ENCODE results near the gene CHST14.
A peak's percentile ranks its signal among the peaks of the same experiment; 100 is the strongest.
"Not testable (repeated sequence)": the region's sequence is repeated elsewhere in the genome, so short reads cannot be mapped to it uniquely, and the experiment has no call there.

CHST14 gene

GRCh38 chr15:40440743-40441564 is 29.8 kb upstream of the CHST14 start, which contains the start of gene BAHD1:
TSS of gene BAHD1 (plus strand) at chr15:40440953. CDS start at chr15:40458465, 17,512 bp downstream.
- DNase-seq (ENCODE audit: low read depth, low spot score) = peak; percentile 98

DNA sequence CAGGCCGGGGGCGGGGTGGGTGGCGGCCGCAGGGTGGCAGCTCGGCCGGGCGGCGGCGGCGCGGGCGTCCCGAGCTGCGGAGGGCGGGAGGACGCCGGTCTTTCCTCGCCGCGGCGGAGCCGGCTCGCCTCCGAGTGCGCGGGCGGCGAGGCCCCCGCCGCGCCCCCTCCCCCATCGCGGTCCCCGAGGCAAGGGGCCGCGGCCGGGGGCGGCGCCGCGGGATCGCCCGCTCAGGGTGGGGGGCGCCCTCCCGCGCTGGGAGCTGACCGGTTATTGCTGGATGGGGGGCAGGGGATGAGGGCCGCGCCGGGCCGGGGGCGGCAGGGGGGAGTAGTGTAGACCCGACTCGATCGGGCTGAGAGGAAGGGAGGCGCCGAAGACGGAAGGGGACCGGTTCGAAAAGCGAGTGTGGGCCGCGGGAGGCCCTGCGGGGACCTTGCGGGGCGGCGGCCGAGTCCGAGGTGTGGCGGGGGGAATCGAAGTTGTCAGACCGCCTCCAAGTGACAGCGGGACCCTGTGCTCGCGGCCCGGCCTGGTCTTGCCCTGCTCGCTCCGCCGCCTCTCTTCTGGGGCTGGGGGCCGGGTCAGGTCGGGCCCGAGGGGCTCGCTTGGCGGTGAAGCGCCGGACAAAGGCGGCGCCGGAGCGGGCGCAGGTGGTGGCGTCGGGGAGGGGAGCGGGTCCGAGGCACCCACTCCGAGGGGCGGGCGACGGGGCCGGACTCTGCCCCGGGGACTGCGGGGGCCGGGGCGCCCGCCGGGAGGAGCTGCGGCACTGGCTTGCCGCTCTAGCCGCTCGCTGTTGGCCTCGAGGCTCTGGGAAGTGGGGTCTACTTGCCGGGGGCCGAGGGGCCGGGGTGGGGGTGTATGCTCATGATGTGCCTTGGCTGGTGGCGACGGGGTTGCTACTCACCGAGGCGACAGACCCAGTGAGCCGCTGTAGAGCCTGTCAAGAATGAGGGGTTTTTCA is 28.9 kb upstream of the CHST14 start:
- DNase-seq (ENCODE audit: low read depth, low spot score) = peak; percentile 50

DNA sequence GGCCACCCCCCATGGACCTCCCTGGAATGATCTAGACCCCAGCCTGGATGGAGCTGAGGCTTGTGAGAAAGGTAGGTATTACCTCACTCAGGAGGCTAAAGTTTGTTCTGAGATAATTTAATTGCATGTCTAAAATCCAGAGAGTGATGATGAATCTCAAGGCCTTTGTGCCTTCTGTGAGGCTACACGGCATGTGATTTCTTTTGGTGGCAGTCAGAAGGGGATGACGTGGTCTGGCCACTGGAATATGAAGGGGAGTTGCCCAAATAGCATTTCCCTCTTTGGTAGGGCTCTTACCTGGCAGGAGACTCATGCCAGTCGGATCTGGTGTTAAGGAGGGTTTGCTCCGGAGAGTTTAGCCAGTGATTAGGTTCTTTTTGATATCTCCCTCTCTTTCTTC is 27.5 kb upstream of the CHST14 start:
- no peak for DNase-seq (ENCODE audit: low read depth, low spot score)

GRCh38 chr15:40443846-40444245 is 26.9 kb upstream of the CHST14 start:
- no peak for DNase-seq (ENCODE audit: low read depth, low spot score)

GRCh38 chr15:40444736-40445135 is 26.0 kb upstream of the CHST14 start:
- DNase-seq (ENCODE audit: low read depth, low spot score) = no peak

DNA sequence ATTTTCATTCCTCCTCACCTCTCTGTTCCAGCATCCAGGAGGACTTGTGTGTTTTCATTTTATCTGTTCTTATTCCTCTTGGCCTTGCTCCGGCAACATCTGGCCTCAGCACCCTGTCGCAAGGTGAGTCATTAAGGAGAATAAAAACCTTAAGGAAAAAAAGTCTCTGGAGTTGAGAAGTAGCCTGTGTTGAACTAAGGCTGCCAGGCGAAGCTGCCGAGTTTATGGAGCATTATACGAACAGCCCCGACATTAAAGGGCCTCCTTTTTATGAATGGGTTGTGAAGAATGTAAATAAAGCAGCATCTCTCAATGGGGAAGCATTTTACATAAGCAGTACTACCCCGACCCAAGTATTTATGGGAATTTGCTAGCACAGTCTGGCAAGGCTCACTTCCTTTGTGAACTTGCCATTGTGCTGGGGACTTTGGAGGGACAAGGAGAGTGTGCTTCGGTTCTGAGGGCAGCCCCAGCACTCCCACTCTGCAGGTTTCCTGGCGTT is 25.3 kb upstream of the CHST14 start:
- DNase-seq (ENCODE audit: low read depth, low spot score) = peak; percentile 51

DNA sequence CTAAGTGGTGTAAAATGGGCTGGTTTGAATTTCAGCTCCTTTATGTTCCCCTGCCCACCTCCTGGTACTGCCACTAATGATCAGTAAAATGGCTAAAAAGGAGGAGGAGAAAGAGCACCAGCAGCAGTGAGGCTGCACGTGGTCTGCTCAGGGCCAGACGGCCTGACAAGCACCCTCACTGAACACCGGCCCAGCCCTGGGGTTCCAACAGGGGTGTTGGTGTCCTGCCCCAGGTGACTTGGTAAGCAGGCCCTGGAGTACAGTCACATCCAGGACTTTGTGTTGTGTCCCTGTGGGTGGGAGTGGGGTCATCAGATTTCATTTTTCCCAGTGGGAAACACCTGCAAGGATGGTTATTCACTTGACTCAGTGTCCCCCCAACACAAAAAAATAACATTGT is 24.6 kb upstream of the CHST14 start:
- no peak for DNase-seq (ENCODE audit: low read depth, low spot score)

- no peak for DNase-seq (ENCODE audit: low read depth, low spot score)
Observed at GRCh38 chr15:40448354-40448753, 22.4 kb upstream of the CHST14 start.

- no peak for DNase-seq (ENCODE audit: low read depth, low spot score)
Observed at GRCh38 chr15:40449275-40449674, 21.5 kb upstream of the CHST14 start.

GRCh38 chr15:40450047-40450446 is 20.7 kb upstream of the CHST14 start:
- no peak for DNase-seq (ENCODE audit: low read depth, low spot score)

DNA sequence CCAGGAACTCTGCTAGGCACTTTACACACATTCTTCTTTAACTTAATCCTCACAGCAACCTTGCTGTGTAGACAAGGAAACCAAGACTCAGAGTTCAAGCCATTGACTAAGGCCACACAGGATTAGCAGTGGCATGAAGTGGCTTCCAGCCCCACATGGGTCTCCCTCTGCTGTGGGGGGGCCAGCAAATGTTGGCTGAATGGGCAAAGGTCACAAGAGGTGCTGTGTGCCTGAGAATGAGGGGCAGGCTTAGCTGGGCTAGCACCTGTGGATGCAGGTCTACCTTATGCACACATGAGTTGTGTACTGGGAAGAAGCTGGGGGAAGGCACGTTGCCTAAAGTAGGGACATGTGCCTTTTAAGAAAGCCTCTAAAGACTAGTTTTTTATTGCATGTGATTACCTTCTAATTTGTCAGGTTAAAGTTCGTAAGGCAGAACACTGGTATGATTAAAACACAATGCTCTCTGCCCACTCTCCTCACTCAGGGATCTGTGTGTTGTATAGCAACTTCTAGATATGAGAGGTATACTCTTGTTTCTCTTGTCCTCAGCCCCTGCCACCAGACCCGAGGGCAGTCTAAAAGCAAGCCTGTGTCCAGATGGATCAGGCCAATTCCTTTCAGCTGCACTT is 19.1 kb upstream of the CHST14 start:
- DNase-seq (ENCODE audit: low read depth, low spot score) = no peak

DNA sequence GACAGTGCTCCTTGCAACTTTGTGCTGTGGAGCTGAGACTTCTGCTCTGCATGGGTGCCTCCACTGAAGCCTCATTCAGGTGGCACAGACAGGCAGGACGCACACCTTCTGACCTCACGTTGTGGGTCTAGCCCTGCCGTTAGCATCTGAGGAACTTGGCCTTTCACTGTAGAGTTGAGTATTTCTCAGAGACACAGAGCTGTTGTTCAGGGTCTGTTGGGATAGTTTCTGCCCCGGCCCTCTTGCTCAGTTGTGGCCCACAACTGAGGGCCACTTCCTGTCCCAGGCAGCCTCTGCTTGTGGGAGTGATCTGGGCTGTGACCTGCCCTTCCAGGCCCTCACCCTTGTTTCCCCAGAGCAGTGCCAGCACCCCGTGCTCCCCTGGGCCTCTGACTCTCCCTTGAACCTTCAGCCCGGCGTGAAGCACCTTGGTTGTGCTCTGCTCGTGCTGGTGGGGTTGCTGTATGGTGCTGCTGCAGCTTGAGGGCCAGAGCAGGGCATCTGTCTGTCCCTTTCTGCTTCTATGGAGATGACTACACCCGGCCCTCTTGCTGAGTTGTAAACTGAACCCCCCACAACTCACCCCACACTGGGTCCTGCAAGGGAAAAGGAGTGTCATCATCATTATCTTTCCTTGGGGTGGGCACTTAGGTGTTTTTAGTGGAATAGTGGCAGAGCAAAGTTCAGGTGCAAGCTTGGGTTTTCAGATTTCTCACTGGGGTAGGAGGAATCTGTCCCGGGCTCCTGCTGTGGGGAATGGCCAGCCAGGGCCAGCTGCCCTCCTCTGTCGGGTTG is 18.3 kb upstream of the CHST14 start:
- no peak for DNase-seq (ENCODE audit: low read depth, low spot score)

- DNase-seq (ENCODE audit: low read depth, low spot score) = not testable (repeated sequence)
Observed at GRCh38 chr15:40453941-40454340, 16.8 kb upstream of the CHST14 start.

DNA sequence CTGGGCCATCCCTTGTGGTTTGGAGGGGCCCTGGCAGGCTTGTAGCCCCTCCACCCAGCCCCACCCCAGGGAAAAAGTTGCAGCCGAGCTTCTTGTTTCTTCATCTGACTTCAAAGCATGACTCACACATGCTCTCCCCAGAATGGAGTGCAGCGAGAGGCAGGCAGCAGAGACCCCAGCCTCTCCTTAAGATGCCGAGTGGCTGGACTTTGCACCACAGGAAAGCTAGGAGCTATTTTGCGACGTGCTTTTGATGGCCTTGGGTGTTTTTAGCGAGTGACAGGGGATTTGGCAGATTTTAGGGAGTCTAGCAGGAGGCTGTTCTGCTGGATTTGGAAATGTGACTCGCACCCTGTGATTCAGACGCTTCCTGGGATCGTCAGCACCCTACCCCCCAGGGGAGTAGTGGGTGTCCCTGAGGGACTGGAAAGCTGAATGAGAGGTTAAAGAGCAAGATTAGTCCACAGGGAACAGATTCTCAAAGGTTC is 15.8 kb upstream of the CHST14 start:
- DNase-seq (ENCODE audit: low read depth, low spot score) = peak; percentile 60

- DNase-seq (ENCODE audit: low read depth, low spot score) = no peak
Observed at GRCh38 chr15:40456299-40456712, 14.5 kb upstream of the CHST14 start.

- no peak for DNase-seq (ENCODE audit: low read depth, low spot score)
Observed at GRCh38 chr15:40456738-40457137, 14.0 kb upstream of the CHST14 start.

DNA sequence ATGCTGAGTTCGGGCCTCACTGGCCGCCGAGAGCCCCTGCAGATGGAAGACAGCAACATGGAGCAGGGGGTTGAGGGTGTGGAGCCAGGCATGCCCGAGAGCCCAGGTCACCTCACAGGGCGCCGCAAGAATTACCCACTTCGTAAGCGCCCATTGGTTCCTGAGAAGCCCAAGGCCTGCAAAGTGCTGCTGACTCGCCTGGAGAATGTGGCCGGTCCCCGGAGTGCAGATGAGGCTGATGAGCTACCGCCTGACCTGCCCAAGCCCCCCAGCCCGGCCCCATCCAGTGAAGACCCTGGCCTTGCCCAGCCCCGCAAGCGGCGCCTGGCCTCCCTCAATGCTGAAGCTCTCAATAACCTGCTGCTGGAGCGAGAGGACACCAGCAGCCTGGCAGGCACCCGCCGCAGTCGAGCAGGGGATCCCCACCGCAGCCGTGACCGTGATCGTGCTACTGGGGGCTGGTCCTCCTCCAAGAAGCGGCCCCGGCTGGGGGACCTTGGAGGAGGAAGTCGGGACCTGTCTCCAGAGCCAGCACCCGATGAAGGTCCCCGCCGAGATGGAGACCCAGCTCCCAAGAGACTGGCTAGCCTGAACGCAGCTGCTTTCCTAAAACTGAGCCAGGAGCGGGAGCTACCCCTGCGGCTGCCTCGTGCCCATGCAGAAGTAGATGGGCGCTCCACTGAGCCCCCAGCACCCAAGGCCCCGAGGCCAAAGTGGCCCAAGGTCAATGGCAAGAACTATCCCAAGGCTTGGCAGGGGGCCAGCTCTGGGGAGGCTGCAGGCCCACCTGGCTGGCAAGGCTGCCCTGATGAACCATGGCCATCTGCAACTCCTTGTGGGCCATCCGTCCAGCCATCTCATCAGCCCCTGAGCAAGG is 12.1 kb upstream of the CHST14 start:
- DNase-seq (ENCODE audit: low read depth, low spot score) = no peak

DNA sequence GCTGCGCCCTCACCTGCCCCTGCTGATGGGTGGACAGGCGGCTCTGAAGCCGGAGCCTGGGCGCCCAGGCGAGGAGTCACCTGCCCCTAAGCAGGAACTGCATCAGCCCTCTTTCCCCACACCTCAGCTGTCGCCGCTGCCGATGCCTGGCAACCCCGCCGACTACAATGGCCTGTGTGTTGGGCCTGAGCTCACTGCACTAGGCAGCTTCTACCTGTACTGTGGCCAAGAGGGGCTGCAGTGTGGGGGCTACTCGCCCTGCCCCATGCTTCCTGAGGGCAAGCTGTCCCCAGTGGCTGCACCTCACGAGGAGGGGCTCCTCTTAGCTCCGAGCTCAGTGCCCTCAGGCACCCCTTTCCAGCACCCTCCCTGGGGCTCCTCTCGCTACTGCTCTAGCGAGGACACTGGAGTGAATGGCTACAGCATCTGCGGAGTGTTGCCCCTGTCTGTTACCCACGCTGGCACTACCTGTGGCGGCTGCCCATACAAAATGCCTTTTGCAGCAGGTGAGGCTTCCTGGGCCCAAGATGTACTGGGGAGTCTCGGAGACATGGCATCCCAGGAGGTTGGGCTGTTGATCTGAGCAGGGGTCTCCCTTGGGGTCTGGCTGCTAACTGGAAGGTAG is 11.3 kb upstream of the CHST14 start:
- DNase-seq (ENCODE audit: low read depth, low spot score) = no peak

DNA sequence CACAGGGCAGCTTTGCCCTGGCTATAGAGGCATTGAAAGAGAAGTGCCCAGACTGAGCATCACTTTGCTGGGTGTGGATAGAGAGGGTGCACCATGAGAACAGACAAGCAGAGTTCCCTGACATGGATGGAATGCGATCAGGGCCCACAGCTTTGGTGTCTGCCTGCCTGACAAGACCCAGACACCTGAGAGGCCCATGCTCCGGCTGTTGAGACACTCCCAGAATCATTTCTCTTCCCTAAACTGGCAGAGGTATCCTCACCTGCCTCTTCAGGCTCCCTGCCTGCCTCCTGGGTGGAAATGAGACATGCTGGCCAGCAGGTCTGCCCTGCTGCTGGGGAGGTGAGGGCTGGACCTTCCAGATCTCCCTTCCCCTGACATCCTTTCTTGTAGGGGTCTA is 10.4 kb upstream of the CHST14 start:
- DNase-seq (ENCODE audit: low read depth, low spot score) = no peak
